ENCODE measurements around the gene TRDMT1. TPM values are rescaled to one million over a fixed set of nuclear protein-coding genes. Genes with fewer than 3 reads are reported as not detected.

The TRDMT1 gene
- polyA plus RNA-seq, 1 donor from 2014 or later: 25.4 TPM

- H3K27ac ChIP-seq (ENCODE audit: low read length): no peak overlapping the region
- H2AFZ ChIP-seq (ENCODE audit: low read depth, low read length): no peak overlapping the region
- no peaks in the 10 kb centered on the region for H4K20me1 ChIP-seq (ENCODE audit: insufficient read depth)
- TF ChIP-seq CTCF (IDR thresholded peaks at IDR 0.05; ENCODE audit: poor library complexity, severe bottlenecking): no peak
- H3K9me2 ChIP-seq (ENCODE audit: insufficient read depth, low read length): no peaks in the 10 kb centered on the region
- H3K4me2 ChIP-seq (ENCODE audit: low read length): no peak overlapping the region
- no peaks in the 10 kb centered on the region for H3K36me3 ChIP-seq (ENCODE audit: insufficient read depth, low read length)
- H3K9me3 ChIP-seq (ENCODE audit: low read length): no peaks in the 10 kb centered on the region
- H3K9ac ChIP-seq (ENCODE audit: low read length): no peak overlapping the region
- H3F3A ChIP-seq (ENCODE audit: insufficient read depth, low read length, poor library complexity, severe bottlenecking): no peaks in the 10 kb centered on the region
- no peaks in the 10 kb centered on the region for H3K79me2 ChIP-seq (replicated peaks; ENCODE audit: insufficient read depth, low read length)
- H3K27me3 ChIP-seq (ENCODE audit: insufficient read depth, low read depth, low read length): no peaks in the 10 kb centered on the region
- no peak overlapping the region for H3K4me3 ChIP-seq (ENCODE audit: low read length)
Measured at GRCh38 chr10:17206210-17206709, 4.8 kb upstream of the TRDMT1 start.

- no peak overlapping the region for H3K9ac ChIP-seq (ENCODE audit: low read length)
- H3F3A ChIP-seq (ENCODE audit: insufficient read depth, low read length, poor library complexity, severe bottlenecking): peaks cover 4% of the 10 kb centered on the region
- no peaks in the 10 kb centered on the region for H3K9me3 ChIP-seq (ENCODE audit: low read length)
- H3K4me2 ChIP-seq (ENCODE audit: low read length): no peak overlapping the region
- H4K20me1 ChIP-seq (ENCODE audit: insufficient read depth): no peaks in the 10 kb centered on the region
- no peaks in the 10 kb centered on the region for H3K36me3 ChIP-seq (ENCODE audit: insufficient read depth, low read length)
- H3K79me2 ChIP-seq (replicated peaks; ENCODE audit: insufficient read depth, low read length): peaks cover 20% of the 10 kb centered on the region
- H3K27me3 ChIP-seq (ENCODE audit: insufficient read depth, low read depth, low read length): no peaks in the 10 kb centered on the region
- H3K27ac ChIP-seq (ENCODE audit: low read length): no peak overlapping the region
- no peaks in the 10 kb centered on the region for H3K9me2 ChIP-seq (ENCODE audit: insufficient read depth, low read length)
- H3K4me3 ChIP-seq (ENCODE audit: low read length): no peak overlapping the region
- TF ChIP-seq POLR2AphosphoS5 (IDR thresholded peaks at IDR 0.05): no peak
- no peak for TF ChIP-seq EZH2 (IDR thresholded peaks at IDR 0.05; ENCODE audit: borderline replicate concordance, insufficient read depth, low read length, poor library complexity, severe bottlenecking)
- no peak for TF ChIP-seq REST (IDR thresholded peaks at IDR 0.05; ENCODE audit: borderline replicate concordance)
- no peak for TF ChIP-seq MXI1 (conservative IDR thresholded peaks at IDR 0.05; ENCODE audit: poor library complexity, severe bottlenecking)
- TF ChIP-seq CTCF (IDR thresholded peaks at IDR 0.05; ENCODE audit: poor library complexity, severe bottlenecking): no peak
- no peak for TF ChIP-seq TAF1 (IDR thresholded peaks at IDR 0.05; ENCODE audit: low read depth)
- no peak for TF ChIP-seq RAD21 (conservative IDR thresholded peaks at IDR 0.05)
- no peak for TF ChIP-seq EP300 (conservative IDR thresholded peaks at IDR 0.05; ENCODE audit: poor library complexity, severe bottlenecking)
- TF ChIP-seq SMC3 (conservative IDR thresholded peaks at IDR 0.05; ENCODE audit: poor library complexity): no peak
- no peak overlapping the region for H2AFZ ChIP-seq (ENCODE audit: low read depth, low read length)
Measured at GRCh38 chr10:17203416-17203815, 1.9 kb upstream of the TRDMT1 start.
